Stimulated activated CD4-positive, alpha-beta T cell treated with anti-CD3 and anti-CD28 coated beads, TNF-alpha, amount 100 ng/mL, for 1 hour (primary cell): ENCODE measurements around the gene BBS9.

Experiments
- DNase-seq, 3 donors: peaks; one replicate each; pipeline ENCODE4 v3.0.0-alpha.2; 2020; ENCODE audit warnings: low read depth in 3 of 3, low spot score in 1 of 3

The BBS9 gene

DNA sequence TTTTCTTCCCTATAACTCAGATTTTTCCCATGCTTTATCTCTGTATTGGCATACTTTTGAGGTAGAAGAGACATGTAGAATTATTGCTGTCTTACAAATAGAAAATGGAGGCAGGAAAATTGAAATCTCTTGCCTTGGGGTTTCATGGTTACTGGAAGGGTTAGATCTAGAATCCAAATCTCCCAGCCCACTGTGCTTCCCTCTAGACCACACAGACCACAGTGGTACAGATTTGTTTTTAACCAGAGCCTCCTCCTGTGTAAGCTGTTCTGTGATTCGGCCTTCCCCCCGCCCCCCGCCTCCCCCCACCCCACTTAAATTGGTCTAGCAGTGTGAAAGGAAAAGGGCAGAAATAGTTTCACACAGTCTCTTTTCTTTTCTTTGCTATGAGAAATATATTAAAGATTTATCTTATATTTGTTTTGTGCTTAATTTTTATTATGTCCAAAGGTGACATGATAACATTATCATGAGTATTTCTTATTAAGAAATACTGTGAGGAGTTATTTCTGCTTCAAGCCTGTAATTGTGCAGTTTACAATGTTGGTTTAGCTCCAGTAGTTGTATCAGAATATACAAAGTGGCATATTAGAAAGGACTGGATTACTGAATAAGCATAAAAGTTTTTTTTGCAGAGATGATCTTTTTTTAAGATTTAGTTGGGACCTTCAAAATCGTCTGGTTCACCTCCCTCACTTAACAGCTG lies 407.2 kb downstream of the BBS9 start:
- no peak for DNase-seq

DNA sequence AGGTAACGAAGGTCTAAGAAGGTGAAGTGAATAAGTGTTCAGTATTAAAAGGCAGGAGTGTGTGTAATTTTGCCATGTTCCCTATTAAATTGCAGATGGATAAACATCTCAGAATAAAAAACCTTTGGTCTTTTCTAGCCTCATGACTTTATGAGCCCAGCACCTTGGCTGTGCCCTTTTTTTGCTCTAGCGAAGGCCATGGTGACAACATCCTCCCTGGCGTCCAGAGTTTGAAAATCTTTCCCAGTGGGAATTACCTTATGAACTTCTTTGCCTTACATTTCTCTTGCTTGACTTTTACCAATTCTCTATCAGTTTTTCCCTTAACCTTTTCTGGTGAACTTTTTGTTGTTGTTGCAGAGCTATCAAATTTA lies 407.7 kb downstream of the BBS9 start:
- no peak for DNase-seq

DNA sequence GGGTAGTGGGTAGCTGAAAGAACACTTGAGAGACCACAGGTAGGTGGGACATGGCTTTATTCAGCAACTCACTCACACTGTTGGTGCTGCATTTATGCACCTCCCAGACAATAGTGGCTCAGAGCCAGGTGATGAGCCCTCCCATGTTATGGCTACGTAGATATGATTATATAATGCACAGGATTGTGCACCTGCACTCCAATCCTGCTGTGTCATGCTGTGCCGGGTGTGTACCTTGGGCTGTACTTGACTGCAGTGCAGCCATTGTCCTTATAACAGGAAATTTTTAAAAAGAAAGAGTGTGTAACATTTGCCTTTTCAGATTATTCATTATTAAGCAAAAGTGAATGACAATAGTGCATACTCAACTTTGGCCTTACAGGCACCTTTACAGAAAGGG lies 409.8 kb downstream of the BBS9 start:
- DNase-seq, result no peak

DNA sequence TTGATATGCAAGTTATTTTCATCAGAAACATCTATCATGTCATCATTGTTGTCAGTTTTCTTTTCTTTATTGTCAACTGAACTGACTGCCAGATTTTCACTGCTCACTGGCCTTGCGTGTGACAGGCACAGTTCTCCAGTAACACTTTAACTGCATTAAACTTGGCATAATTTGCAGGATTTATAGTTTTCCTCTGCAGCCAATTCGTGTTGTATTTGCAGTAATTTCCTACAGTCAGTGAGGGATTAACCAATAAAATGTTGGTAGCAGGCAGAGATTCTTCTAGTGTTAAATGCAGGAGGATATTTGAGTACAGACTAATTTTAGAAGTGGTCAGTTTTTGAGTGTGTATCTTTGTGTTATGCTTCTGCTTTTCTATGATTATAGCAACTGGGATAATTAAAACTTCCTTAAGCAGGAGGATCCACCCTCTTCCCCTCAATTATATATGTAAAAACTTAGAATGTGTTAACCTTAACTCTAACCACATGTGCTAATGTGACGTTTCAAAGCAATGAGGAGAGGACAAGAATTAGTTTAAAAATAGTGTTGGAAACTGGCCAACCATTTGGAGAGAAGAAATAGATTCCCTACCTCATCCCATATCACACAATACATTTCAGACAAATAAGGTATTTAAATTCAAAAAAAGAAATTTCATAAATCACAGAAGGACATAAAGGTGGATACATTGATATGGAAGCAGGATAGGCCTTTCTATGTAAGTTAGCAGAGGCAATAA lies 410.5 kb downstream of the BBS9 start:
- no peak for DNase-seq

DNA sequence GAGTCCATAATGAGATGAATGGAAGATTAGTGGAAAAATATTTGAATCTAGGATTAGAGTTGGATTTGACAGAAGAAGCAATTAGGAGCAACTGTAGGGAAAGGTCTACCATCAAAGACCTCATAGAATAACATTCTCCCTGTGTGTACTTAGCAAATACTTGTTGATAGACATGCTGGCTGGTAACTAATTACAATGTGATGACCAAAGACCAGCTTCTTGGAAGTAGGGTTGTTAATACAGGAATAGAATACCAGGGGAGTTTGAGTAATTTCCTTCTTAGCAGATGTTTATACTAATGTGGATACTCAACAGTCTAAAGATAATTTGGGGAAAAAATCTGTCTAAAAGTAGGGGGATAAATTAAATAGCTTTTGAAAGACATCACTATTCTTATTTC lies 418.5 kb downstream of the BBS9 start:
- DNase-seq, result no peak

DNA sequence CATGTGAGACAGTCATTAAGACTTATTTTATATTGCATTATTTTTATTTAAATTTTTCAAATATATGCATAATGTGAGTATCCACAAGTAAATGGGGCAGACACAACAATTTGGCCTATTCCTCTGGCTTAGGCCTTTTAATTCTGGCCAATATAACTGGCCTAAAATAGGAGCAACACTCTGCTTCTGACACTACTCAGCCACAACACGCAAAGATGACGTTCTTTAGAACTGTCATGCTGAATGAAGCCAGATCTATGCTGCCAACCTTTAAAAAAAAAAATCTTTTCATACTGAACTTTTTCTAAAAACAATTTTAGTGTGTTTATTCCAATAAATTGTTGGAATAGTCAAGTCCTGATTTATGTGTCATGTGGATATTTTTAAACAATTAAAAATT lies 421.0 kb downstream of the BBS9 start:
- no peak for DNase-seq

DNA sequence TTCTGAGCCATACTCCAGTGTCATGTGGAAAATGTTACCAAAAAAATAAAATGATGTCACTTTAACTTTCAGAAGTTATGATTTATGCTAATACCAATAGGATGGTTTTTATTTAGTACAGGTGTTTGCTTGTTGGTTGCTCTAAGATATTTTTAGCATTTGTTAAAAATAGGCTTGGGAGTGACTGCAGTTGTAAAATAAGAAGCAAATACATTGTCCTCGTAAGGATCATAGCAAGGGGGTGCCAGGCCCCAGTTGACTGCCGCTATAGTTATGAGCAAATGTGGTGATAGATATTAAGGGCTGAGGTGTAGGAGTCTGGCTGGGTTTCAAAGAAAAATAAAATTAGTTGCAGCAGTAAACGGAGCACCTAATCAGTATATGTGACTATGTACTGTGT lies 421.6 kb downstream of the BBS9 start:
- DNase-seq, result no peak

DNA sequence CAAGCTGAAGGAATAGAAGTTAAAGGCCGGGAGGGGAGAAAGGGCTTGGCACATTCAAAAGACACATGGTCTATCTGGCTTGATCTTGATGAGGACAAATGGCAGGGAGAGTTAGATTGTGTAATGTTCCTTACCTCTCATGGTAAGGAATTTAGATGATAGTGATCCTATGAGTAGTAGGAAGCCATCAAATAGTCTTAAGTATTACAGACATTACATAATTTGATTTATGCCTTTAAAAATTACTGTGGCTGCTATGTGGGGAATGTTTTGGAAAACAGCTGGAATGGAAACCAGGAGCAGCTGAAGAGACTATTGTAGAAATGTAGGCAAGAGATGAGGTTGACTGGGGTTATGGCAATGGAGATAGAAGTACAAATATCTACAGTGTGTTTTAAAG lies 424.7 kb downstream of the BBS9 start:
- DNase-seq, result no peak

DNA sequence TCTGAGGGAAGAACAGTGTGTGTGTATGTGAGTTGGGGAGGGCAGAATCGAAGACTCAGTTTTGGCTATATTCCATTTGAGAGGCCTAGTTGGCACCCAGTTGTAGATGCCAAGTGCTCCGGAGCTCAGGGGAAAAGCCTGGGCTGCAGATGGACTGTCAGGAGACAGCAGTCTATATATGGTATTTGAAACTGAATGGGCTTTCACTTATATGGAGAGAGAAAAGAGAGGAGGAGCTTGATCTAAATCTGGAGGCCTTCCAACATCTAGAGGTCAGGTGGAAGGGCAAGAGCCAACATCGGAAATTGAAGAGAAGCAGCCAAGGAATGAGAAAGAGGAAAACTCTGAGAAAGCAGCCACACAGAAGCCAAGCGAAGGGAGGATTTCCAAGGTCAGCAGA lies 425.2 kb downstream of the BBS9 start:
- DNase-seq, result no peak

DNA sequence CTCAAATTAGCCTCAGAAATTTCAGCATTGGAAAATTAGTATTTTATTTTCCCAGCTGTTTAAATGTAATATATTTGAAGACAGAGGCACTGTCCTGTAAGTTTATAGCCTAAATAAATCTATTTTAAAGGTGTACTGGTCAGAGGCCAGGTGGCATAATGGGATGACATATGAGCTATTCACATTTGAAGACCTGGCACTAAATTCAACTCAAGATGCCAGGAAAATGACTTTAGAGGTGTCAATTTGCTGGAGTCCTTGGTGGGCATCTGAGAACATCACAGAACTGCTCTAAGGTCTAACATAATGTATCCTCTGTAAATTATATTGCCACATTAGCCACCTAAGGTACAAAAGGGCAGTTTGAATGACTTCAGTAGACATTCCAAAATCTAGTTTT lies 427.1 kb downstream of the BBS9 start:
- DNase-seq, result no peak

DNA sequence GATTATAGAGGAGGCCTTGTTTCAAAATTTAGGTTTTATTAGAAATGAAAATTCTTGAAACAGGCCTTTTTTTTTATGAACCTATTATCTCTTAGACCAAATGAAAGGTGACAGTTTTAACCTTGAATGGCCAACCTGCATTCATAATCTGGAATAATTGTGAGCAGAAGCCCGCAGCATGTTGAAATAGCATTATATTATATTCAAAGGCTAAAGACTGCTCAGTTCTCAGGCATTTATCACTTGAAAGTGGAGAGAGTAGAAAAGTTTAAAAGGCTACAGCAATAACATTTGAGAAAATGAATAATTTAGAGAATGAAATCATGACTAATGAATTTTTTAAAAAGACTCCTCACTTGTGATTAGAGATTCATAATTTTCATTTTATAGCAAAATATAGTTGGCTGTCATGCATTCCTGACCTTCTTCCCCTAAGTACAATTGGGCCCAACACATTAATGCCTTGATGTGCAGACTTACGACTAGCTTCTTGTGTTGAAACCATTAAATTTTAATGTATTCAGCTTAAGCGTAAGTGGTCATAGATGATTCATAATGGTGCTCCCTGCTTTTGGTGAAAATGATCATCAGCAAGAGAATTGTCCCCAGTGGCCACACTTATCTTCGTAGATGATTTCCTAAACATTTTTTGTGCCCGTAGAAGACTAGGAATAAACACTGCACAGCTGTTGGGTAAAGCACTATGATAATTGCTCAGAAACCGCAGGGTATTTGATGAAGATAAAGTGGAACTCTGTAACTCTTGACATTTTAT lies 429.4 kb downstream of the BBS9 start:
- no peak for DNase-seq

DNA sequence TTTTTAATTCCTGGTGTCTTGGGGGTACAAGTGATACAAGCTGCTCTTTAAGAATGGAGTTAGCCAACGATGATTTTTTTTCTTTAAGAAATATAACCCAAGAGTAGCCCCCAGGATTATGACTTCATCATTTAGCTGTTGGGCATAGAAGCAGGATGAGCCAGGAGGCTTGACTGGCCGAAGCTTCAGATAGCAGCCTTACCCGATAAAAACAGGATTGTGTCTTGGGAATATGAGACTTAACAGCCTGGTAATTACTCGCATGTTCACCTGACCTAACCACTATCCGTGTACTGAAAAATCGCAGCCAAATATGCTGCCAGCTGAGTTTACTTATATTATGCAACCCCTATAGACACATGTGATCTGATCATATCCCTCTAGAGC lies 430.0 kb downstream of the BBS9 start:
- no peak for DNase-seq

DNA sequence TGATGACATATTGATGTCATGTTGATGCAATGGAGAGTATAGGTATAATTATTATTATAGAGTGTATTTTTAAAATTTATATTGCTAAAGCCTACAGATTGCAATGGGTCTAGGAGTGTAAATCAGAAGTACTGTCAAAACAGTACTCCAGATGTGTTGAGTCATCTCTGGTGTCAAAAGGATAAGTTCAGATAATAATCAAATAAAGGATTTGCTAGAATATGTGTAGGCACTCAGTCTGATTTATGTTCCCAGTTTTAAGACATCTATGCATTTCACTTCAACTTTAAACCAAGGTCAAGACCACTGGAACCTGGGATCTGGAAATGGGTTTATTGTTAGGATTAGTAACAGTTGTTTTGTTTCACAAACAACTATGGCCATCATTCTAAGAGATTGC lies 433.6 kb downstream of the BBS9 start:
- no peak for DNase-seq

DNA sequence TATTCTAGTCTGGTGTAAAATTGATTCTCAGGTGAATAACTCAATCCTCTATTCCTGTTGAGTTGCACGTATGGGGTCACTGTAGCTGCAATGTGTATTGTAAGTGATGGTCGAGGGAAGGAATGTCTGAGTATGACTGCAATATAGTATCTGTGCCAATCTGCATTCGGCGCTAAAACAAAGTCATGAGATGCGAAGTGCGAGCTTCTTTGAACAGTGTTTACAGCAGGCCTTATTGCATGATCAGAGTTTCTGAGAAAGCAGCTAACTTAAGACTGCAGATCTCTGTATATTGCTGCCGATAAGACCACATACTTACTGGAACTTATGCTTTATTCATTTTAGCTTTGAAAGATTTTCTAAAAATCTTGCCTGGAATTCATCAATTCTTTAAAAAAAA lies 434.3 kb downstream of the BBS9 start:
- DNase-seq, result no peak

DNA sequence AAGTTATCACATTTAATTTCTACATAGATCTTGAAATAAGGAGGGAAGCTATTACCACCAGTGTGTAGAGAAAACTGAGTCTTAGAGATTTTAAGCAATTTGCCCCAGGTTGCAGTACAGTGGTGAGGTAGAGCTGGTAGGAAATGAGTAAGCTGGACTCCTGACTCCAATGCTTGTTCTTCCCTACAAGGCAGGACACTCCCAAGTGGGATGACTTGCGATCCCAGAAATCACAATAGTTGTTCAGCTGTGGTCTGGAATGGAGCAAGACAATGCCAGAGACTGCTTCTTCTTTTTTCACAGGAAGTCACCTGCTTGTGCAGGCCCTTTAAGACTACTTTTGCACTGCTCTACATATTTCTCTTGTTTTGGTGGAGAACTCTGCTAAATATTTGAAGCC lies 448.8 kb downstream of the BBS9 start:
- DNase-seq, result no peak

DNA sequence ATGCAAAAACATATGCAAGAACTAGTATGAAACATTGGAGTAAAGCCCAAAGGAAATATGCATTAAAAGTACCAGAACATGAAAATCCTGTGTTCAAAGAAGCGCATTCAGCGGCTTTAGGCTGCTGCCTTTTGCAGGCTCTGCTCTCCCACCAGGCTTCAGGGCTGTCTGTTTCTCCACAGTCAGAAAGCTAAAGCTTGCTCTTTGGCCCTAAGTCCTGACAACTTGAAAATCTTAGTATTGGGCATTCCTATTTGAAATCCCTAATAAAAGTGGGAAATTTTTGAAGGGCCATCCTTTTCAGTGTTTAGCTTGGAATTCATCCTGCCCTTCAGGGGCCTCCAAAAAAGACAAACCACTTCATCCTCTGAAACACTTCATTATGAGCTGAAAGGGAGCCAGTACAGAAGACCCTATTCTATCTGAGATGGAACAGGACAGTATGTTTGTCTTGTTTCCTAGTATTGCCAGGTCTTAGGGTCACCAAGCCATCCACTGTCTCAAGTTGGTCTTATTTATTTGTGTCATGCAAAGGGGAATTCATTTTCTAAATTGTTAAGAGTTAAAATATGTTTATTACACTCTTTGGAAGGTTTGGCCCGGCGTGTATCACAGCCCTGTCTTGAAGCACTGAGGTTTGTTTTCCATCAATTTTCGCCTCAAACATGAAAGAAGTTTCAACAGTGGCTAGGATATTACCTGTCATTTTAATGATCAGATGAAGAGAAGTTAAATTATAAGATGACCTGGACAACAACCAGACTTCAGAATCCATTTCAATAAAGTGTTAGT lies 449.7 kb downstream of the BBS9 start:
- DNase-seq, result no peak

DNA sequence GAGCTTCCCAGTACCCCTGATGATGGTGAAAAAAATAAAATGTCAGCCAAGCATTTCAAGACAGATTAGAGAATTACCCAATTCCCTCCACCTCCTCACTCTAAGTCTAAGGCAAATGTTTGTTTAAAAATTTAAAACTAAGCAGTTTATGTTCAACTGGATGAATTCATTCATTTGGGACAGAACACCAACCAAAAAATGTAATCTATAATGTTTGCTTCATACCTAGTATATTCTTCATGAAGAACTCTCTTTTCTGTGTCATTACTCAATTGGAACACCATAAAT lies 450.3 kb downstream of the BBS9 start:
- no peak for DNase-seq

DNA sequence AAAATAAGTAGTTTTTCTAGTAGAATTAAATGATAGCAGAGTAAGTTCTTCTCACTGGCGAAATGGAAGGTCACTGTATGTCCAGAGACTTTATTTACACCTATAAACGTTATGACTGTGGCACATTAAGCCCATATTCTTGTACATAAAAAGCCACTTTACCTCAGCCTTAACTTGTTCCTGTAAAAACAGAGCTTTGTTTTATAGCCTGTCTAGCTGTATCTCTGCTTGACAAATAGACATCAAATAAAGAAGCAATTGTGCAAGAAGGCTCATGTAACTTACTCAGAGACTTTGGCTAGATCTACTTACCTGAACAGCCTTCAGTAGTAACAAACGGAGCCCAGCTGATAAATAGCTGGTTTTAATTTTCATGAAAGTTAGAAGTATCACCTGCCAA lies 451.9 kb downstream of the BBS9 start:
- no peak for DNase-seq

DNA sequence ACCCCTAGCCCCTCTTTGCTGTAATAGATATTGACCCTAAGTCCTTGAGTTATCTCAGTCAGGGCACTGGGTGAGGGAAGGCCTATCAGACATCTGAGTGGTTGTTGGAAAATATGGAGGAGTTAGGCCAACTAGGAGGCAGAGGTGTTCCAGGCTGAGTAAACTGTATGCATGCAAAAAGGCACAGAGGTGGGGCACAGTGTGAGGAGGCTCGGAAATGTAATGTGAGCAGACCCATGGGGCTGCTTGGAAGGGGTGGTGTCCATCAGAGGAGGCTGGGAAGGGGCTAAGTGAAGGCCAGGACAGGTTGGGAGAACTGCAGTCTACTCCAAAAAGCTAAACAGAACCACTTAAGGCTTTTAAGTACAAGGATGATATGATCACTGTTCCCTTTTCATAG lies 452.7 kb downstream of the BBS9 start:
- no peak for DNase-seq

DNA sequence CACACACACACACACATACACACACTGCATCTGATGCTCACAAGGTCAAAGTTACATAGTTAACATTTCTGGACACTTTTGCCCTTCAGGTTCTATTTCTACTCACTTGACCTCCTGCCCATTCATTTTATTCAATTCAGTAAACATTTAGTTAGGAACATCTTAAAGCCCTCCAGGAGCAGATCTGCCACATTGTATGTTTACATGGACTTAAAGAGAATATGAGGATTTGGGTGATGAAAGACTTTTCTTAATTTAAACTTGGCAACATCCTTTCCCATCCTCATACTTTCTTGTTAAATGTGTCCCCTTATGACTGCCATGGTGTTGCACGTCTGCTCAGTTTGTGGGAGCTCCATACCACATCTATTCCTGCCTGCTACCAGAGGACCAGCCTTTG lies 453.2 kb downstream of the BBS9 start:
- no peak for DNase-seq

DNA sequence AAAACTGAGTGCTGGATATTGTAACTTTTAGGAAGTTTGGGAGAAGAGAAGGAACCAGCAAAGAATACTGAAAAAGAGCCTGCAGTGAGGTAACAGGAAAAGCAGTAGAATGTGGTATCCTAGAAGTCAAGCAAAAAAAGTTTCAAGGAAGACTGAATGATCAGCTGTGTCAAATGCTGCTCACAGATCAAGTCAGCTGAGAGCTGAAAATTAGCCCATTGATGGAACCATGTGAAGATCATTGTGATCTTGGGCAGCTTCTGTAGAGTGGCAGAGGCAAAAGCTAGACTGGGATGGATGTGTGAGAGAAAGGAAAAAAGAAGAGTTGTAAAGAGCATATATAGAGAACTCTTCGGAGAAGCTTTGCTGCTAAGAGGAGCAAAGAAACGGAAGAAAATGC lies 460.5 kb downstream of the BBS9 start:
- no peak for DNase-seq

DNA sequence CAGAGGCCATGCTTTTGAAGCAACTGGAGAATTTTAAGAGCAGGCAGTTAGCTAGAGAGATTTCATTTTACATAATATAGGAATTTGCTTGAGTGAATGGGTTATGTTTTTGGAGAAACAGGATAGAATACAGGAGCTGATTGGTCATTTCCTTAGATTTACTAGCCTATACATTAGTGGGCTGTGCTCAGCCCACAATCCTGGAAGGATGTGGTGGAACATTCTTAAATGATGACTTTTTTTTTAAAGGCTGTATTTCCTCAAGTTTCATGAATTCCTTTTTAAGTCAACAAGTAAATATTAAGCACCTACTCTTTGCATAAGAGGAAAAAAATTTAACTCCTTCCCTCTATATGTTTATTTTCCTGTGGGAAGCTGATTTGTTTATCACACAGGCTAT lies 461.6 kb downstream of the BBS9 start:
- DNase-seq, result no peak
